Activated CD4-positive, CD25-positive, alpha-beta regulatory T cell treated with anti-CD3 and anti-CD28 coated beads, Interleukin-2, amount 50 U/mL, for 24 hours (primary cell): ENCODE data around the gene TEK.
"Not testable (repeated sequence)": the region's sequence is repeated elsewhere in the genome, so short reads cannot be mapped to it uniquely, and the experiment has no call there.

Source experiments
- ATAC-seq, 2 donors: fragments of 150-1000 bp; cut with Tn5 transposase; one replicate each; pipeline ENCODE4 v1.10.0; 2021; ENCODE audit warnings: mild to moderate bottlenecking in 1 of 2, moderate library complexity in 1 of 2

TEK gene

DNA sequence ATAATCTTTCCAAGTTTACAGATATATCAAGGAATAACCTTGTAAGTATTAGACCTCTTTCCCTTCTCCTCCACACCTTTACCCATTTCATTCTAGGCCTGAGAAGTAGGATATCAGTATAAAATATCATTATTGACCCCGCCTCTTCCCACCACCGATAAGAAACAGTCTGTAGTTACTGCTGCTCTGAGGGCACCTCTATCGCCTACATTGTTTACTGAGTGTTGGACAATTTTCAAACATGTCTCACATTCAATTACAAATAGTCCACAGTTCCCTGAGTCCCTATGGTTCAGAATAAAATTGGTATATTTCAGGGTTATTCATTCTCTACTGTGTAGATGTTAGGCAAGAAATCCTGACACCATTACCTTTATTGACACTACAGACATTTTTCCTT, 73.4 kb downstream of the TEK start:
- no peak for ATAC-seq

DNA sequence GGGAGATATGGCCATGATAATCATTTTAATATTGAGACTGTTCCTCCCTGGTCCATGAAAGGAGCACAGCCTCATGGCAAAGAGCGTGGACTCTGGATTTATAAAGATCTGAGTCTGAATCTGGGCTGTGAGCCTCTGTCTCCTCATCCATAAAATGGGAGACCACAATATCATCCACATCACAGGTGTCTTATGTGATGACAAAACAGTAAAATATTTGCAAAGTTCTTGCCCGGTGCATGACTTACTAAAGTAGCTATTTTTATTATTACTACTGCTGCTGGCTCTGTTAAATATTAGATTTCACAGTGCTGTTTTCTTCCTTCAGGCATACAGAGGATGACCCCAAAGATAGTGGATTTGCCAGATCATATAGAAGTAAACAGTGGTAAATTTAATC, 74.1 kb downstream of the TEK start:
- ATAC-seq: no peak

DNA sequence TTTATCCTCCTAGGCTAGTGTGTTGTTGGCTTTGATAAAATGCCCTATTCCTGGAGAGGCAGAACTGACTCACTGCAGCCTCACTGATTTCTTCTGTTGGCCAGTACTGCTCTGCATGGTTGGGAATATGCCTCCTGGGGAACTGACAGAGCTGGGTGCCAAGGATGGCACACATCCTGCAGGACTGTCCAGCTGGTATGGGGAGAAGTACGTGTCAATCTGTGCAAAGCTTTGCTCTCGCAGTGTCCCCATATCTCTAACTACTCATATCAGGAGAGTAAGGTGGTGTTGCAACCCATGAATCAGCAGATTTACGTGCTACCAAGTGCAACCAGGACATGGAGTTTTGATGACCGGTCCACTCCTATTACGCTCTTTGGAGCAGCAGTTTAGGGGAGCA, 74.7 kb downstream of the TEK start:
- no peak for ATAC-seq

DNA sequence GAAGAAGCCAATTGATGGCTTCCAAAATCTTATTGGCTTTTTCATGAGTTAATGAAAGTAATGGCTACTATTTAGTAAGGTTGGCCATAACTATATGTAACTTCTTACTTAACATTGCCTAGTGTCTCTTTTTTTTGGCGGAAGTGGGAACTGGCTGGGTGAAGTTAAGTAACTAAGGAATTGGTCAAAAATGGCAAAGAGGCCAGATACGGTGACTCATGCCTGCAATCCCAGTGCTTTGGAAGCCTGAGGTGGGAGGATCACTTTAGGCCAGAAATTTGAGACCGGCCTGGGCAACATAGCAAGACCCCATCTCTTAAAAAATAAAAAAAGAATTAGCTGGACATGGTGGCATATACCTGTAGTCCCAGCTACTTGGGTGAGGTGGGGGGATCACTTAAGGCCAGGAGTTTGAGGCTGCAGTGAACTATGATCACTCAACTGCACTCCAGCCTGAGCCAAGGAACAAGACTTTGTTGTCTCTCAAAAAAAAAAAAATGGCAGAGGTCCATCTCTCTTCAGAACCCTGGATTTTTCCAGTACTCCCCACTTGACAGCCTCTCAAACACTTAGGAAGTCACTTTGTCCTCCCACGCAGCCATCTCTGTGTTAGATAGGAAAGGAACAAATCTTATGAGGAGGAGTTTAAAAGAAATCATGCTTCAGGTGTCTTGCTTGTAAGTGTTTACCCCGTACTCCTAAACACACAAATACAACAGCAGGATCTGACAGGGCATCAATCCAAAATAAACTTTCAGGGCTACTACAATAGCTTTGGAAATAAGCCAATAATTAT, 75.7 kb downstream of the TEK start:
- no peak for ATAC-seq

DNA sequence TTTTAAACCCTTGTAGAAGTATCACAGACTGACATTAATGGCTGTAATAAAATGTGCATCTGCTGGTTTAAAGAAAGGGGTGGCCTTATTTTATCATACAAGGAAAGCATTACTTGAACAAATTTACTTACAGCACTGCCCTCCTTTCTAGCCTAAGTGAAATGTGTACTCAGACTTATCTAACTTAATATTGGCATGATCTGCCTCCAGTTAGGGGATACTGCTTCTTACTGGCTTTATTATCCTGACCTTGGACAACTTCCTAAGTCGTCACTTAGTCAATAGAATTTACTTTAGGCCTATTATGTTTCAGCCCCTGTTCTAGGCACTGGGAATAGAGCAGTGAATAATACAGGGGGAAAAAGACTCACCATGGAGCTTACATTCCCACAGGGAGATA, 79.4 kb downstream of the TEK start:
- no peak for ATAC-seq

DNA sequence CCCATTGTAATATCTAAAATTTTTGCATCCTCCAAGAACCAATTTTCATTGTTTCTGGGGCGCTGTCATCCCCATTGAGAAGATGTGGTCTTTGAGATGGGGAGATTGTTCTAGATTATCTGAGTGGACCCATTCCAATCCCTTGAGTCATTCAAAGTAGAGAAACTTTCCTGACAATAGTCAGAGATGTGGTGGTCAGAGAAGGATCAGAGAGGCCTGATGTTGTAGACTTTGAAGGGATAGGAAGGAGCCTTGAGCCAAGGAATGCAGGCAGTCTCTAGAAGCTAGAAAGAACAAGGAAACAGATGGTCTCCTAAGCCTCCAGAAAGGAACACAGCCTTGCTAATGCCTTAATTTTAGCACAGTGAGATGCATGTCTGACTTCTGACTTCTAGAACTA, 80.4 kb downstream of the TEK start:
- no peak for ATAC-seq

DNA sequence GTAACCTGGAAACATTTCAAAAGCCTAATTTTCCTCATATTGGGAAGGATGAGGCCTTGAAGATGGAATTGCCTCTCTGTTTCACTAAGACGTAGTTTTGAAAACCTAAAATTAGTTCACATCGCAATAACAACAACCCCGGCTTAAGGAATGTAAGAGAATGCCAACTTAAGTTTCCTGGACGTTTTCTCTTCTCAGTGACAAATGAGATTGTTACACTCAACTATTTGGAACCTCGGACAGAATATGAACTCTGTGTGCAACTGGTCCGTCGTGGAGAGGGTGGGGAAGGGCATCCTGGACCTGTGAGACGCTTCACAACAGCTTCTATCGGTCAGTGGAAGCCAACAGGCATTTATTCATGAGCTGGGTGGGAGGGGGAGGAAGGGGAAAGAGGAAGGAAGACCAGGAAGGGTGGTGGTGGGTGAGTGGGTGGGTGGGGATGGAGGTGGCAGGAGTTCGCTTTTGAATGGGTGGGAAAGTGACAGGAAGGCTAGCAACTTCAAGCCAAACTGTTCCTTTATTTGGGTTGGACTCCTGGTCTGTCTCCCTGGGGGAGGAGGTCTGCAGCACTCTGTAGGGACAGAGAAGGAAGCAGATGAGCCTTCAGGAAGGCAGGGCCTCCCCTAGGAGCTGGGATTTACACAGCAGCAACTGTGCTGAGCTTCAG, 83.4 kb downstream of the TEK start:
- ATAC-seq: no peak

DNA sequence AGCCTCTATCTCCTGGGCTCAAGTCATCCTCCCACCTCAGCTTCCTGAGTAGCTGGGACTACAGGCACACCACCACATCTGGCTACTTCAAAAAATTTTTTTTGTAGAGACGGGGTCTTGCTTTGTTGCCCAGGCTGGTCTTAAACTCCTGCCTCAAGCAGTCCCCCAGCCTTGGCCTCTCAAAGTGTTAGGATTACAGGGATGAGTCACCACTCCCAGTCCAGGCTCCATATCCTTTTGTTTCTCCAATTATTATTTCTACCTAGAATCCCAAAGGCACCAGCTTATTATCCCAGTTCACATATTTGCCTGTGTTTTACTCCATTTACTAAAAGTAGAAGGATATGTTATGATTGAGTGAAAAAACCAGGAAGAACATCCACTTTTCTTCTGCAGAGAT, 84.9 kb downstream of the TEK start:
- no peak for ATAC-seq

DNA sequence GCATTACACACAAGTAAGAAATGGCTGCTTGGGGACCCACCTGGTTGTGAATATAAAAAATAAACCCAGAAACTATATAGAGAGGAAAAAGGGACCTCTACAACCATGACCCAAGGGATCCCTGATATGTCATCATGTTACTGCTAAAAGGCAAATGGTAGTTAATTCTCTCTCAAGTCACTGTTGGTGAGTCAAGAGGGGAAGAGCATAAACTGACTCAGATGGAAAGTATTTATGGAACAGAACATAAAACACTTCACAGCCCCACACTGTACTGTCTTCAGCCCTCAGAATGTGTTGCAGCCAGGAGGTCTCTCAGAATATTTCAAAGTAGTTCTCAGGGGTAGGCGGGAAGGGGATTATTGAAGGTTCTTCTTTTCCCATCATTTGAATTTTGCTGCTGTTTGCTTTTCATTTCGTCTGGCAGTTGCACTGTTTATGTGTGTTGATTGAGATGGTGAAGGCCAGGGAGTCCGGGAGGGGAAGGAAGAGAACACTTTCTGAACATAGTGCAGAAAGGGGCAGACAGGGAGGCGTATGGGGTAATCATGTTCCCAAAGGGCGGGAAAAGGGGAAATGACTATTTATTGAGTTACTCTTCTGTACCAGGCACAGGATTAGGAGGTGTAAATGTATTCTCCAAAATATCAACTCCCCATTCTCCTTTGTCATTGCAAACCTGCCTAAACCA, 85.5 kb downstream of the TEK start:
- peak in 1 of 2 donors; percentile 53 for ATAC-seq

DNA sequence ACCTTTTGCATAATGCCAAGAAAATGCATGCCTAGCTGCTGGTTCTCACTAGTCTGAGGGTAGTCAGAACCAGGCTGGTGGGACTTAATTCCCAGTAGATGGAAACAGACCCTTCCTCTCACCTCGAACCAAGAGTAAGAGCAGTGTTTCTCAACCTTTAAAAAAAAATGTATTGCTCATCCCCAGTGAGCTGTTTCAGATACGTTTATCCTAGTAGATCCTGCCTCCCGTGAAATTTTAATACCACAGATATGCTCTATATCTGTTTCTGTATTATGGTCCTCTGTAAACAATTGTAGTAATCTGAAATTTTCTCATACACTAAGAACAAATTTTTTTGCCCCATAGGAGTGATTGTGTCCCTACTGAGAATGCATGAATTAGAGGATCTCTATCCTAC, 86.2 kb downstream of the TEK start:
- no peak for ATAC-seq

DNA sequence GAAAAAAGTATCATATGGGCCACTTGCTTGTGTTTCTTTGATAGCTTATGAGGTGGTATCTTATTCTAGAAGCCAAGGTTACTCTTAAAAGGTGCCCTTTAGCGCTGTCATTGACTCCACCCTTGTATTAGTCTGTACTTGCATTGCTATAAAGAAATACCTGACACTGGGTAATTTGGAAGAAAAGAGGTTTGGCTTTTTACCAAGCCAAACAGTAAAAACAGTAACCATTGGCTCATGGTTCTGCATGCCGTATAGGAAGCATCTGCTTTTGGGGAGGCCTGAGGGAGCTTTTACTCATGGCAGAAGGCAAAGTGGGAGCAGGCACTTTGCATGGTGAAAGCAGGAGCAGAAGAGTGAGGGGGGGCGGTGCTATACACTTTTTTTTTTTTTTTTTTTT, 87.4 kb downstream of the TEK start:
- no peak for ATAC-seq

DNA sequence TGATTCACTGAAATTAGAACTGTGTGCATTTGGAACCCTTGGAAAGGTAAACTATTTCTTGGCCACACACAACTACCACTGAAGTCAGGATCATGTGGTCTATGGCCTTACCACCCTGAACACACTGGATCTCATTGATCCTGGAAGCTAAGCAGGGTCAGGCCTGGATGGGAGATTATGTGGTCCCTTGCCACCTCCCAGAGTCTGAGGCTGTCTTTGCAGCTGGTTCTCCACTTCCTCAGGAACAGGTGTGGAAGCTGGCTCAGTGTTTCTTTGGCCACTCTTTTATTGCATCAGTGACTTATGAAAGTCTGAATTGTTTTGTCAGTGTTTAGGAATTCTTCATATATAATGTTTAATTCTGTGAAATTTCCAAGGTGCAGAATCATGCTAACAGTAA, 89.2 kb downstream of the TEK start:
- ATAC-seq: no peak

DNA sequence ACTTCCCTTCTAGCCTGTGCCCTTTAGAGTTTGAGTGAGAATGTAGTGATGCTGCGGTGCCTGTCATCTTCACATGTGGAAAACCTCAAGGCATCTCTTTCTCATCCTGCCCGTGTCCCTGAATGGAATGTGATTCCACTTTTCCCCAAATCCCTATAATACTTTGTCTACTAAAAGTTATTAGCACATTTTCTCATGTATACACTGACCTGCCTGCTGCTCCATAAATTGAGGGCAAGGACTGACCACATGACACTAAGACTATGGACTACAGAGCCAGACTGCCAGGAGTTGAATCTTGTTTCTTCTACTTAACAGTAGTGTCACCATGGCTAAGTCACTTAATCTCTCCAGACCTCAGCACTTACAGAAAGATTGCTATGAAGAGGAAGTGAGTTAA, 93.0 kb downstream of the TEK start:
- no peak for ATAC-seq

DNA sequence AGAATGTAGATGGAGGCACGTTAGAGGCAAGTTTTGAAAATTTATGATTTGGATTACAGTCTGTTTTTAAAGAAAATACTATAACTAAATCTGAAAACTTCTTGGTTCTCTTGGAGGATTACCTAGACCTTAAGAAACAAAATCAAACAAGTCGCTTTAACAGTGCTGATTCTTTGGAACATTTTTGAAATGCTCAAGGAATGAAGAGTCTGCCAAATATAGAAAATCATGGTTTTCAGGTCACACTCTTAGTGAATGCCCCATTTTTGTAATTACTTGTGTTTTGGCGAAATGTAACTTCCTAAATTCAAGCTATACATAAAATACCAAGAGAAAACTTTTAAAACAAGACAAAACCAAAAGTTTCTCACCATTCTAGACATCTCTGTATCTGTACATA, 94.8 kb downstream of the TEK start:
- no peak for ATAC-seq

DNA sequence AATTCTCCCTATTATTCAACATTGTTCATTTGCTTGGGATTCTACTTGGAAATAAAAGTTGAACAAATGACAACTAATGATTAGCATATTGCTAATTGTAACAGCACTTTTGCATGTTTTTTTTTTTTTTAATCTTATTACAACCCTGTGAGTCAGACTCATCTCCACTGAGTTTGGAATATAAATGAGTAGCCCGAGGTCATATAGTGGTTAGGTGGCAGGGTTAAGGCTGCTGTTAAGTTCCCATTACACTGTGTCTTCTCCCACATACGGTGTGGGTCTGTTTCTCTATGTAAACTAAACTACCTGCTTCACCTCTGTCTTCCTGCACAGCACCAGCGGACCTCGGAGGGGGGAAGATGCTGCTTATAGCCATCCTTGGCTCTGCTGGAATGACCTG, 95.6 kb downstream of the TEK start:
- no peak for ATAC-seq

DNA sequence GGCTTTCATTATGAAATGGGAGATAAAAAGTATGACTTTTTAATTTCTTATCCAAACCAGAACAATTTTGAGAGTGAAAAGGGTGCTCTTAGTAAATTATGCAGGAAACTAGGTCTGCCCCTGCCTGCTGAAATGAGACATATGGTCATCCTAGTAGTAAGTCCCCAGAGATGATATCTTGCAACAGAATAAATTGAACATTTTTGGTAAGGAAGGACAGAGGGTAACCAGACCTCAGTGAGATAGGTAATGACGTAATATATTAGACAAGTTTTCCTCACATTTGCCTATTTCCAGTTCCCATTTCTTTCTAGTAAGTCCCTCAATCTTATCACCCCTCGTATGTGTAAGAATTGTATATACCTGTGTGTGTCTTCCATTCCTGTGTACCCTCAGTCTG, 96.2 kb downstream of the TEK start:
- no peak for ATAC-seq

DNA sequence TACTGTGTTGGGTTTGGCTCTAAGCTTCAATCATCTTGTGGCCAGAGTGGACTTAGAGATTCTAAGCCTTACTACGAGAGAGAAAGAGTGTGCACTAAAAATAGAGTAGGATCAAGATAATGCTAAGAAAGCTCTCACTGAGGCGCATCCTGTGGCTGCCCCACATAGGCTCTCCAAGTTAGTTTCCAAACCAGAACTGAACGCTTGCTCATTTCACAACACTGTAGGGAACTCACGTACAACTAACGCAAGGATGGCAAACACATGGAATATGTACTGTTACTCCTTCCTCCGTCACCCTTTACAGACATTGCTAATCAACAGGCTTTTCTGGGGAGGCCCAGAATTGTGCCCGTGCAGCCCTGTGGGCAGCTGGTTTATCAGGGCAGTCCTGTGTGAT, 97.0 kb downstream of the TEK start:
- no peak for ATAC-seq

DNA sequence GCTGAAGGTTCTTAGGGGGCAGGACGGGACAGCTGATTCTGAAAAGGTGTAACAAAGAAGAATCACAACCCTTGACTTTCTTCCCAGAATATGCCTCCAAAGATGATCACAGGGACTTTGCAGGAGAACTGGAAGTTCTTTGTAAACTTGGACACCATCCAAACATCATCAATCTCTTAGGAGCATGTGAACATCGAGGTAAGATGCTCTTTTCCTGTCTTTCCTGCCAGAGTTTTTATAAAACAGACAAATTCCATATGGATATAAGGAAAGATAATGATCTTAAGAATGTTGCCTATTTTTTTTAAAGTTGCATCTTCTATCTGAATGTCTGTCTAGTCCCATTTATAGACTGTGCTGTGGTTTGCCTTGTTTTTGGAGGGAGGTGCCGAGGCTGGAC, 100.0 kb downstream of the TEK start:
- ATAC-seq: no peak

DNA sequence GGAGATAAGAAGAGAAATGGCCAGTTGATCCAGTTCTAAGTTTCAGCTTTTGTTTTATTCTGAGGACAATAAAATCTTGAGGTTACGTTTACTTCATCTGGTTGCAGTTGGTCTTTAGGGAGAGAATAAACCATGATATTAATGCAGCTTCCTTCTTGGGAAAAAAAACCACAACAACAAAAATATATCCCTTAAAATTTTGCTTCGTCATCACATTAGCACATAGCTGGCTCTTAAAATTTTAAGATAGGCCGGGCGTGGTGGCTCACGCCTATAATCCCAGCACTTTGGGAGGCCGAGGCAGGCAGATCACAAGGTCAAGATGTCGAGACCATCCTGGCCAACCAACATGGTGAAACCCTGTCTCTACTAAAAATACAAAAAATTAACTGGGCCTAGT, 101.6 kb downstream of the TEK start:
- ATAC-seq: no peak

DNA sequence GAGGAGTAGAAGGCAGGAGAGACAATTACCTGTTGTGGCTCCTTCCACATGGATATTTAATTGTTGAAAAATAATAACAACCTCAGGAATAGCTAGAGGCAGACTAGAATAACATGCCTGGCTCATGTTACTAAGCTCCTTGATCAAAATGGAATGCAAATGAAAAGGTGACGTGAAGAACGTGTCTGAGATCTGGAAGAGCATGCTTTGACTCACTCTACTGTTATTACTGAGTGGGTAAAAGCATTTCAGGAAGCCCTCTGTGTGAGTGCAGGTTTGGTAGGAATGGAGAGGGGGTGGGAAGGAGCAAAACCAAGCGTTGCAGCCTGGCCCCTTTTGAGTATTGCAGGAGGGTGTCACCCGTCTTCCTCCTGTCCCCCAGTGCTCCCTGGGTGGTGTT, 103.2 kb downstream of the TEK start:
- no peak for ATAC-seq

DNA sequence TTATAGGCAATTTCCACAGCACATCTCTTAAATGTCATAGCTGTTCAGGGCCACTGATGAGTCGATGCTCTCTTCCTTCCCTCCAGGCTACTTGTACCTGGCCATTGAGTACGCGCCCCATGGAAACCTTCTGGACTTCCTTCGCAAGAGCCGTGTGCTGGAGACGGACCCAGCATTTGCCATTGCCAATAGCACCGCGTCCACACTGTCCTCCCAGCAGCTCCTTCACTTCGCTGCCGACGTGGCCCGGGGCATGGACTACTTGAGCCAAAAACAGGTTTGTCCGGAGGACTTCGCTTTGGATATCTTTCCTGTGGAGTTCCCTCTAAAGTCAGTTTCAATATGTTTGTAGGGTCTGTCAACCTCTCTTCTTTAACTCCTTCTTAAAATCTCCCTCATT, 103.6 kb downstream of the TEK start:
- no peak for ATAC-seq

DNA sequence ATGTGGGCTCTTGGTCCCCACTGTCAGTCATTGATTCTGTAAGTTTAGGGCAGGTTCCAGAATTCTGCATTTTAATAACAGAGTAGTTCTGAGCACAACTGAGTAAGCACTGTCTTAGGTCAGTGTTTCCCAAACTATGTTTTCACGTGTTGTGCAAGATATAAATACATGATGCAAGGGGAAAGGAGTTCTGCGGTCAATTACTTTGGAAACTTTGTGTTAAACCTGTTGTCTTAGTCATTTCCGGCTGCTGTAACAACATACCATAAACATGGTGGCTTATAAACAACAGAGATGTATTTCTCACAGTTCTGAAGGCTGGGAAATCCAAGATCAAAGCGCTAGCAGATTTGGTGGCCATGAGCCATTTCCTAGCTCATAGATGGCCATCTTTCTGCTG, 118.2 kb downstream of the TEK start:
- no peak for ATAC-seq

DNA sequence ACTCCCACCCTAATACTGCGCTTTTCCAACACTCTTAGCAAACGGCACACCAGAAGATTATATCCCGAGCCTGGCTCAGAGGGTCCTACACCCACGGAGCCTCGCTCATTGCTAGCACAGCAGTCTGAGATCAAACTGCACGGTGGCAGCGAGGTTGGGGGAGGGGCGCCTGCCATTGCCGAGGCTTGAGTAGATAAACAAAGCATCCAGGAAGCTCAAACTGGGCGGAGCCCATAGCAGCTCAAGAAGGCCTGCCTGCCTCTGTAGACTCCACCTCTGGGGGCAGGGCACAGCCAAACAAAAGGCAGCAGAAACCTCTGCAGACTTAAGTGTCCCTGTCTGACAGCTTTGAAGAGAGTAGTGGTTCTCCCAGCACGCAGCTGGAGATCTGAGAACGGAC, 130.6 kb downstream of the TEK start:
- ATAC-seq: not testable (repeated sequence)

DNA sequence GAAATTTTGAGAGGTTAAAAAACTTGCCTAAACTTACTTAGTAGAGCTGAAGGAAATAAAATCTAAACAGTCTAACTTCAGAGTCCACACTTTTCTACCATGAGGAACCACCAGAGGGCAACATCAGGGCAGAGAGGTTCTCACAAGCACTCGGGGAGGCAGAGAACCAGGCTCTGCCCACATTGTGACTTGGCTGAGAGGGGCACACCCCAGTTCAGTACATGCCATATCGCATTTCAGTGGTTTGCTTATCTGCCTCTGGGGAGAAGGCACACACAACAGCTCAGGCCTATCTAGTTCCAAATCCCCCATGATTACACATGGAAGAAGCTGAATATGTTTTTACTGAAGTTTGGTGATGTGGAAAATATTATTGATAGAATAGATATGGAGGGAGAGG, 138.7 kb downstream of the TEK start:
- no peak for ATAC-seq
